H1 (cell line): ENCODE data around the gene HS6ST3. TPM values are rescaled to one million over a fixed set of nuclear protein-coding genes. Genes with fewer than 3 reads are reported as not detected.

Experiments used
- CTCF ChIA-PET: fragments of 300-600 bp; sonication (Branson Sonifier 250); formaldehyde crosslinking; loops from one replicate; lab custom pipeline; 2021; ENCODE audit not compliant: partially characterized antibody; lab: Charles Lee
- POLR2A ChIA-PET: fragments of 300-600 bp; sonication (Branson Sonifier 250); formaldehyde crosslinking; loops from one replicate; lab custom pipeline; 2021; ENCODE audit warnings: inconsistent platforms; ENCODE audit not compliant: partially characterized antibody; lab: Charles Lee
- DNase-seq, 2 experiments: peaks; one replicate each; pipeline versions ENCODE4 v3.0.0 to v3.0.0-alpha.2; 2010 to 2022; ENCODE audit warnings: low spot score in 2 of 2, low read depth in 1 of 2, mixed read lengths in 1 of 2
- FAIRE-seq: peaks from 2 replicates; lab custom pipeline; 2011; peaks lifted over from hg19 to GRCh38; lab: Jason Lieb, UNC
- H2AFZ ChIP-seq: 2 replicates; pipeline ENCODE4 v1.8.1; 2012; ENCODE audit warnings: low read length, inconsistent platforms
- H2AK5ac ChIP-seq: 2 replicates; pipeline ENCODE4 v1.6.1; 2013; ENCODE audit warnings: low read depth, low read length
- H2BK120ac ChIP-seq: replicated peaks from 2 replicates; pipeline ENCODE3; 2013; ENCODE audit warnings: low read depth, low read length, inconsistent platforms
- H2BK12ac ChIP-seq: 2 replicates; pipeline ENCODE4 v1.6.1; 2013; ENCODE audit warnings: low read depth, low read length
- H2BK15ac ChIP-seq: 2 replicates; pipeline ENCODE4 v1.6.1; 2013; ENCODE audit warnings: low read length
- H2BK20ac ChIP-seq: 2 replicates; pipeline ENCODE4 v1.6.1; 2013; ENCODE audit warnings: low read length
- H2BK5ac ChIP-seq: 2 replicates; pipeline ENCODE4 v1.6.1; 2013; ENCODE audit warnings: low read depth, low read length
- H3K14ac ChIP-seq: 2 replicates; pipeline ENCODE4 v1.6.1; 2013; ENCODE audit warnings: inconsistent platforms; ENCODE audit not compliant: insufficient read length
- H3K18ac ChIP-seq: 2 replicates; pipeline ENCODE4 v1.6.1; 2013; ENCODE audit warnings: low read length; ENCODE audit errors: extremely low read depth
- H3K23ac ChIP-seq: 2 replicates; pipeline ENCODE4 v1.6.1; 2013; ENCODE audit warnings: inconsistent platforms; ENCODE audit not compliant: insufficient read length
- H3K23me2 ChIP-seq: 2 replicates; pipeline ENCODE4 v1.6.1; 2013; ENCODE audit warnings: low read depth, low read length
- H3K27ac ChIP-seq: 2 replicates; pipeline ENCODE4 v1.6.1; 2011; ENCODE audit warnings: low read depth, low read length, inconsistent platforms
- H3K27me3 ChIP-seq, 4 experiments: replicated peaks in 1 of 4; 1 replicate in 1 of 4; 2 replicates in 3 of 4; pipeline versions ENCODE4 v1.6.1 to v1.8.1; 2011 to 2013; ENCODE audit warnings: low read length in 3 of 4, mild to moderate bottlenecking in 3 of 4, inconsistent platforms in 2 of 4, mixed read lengths in 2 of 4, moderate library complexity in 1 of 4; ENCODE audit not compliant: control insufficient read depth in 3 of 4, insufficient read depth in 3 of 4; ENCODE audit errors: extremely low read depth in 1 of 4
- H3K36me3 ChIP-seq, 4 experiments: 2 replicates each; pipeline versions ENCODE4 v1.6.1 to v1.8.1; 2011 to 2013; ENCODE audit warnings: mild to moderate bottlenecking in 4 of 4, low read length in 3 of 4, moderate library complexity in 2 of 4, control low read depth in 1 of 4, inconsistent platforms in 1 of 4; ENCODE audit not compliant: insufficient read depth in 4 of 4, control insufficient read depth in 2 of 4
- H3K4ac ChIP-seq: replicated peaks from 2 replicates; pipeline ENCODE3; 2013; ENCODE audit warnings: low read length, low read depth, mixed read lengths, inconsistent platforms; ENCODE audit not compliant: insufficient read length
- H3K4me1 ChIP-seq, 4 experiments: replicated peaks in 1 of 4; 1 replicate in 1 of 4; 2 replicates in 3 of 4; pipeline versions ENCODE4 v1.6.1 to v1.8.1; 2011 to 2013; ENCODE audit warnings: low read length in 3 of 4, inconsistent platforms in 2 of 4, mixed read lengths in 1 of 4; ENCODE audit not compliant: insufficient read depth in 4 of 4, control insufficient read depth in 3 of 4
- H3K4me2 ChIP-seq, 2 experiments: 2 replicates each; pipeline versions ENCODE4 v1.6.1 to v1.8.1; 2011 to 2013; ENCODE audit warnings: low read depth in 2 of 2, low read length in 2 of 2, control low read depth in 1 of 2, inconsistent platforms in 1 of 2, mild to moderate bottlenecking in 1 of 2; ENCODE audit not compliant: insufficient read depth in 1 of 2
- H3K4me3 ChIP-seq, 4 experiments: fragments of 200-600, 300-600 bp in 1 of 4; sonication (generic), shearing (Covaris generic), sonication (Bioruptor Twin) in 1 of 4; 2 replicates each; pipeline versions ENCODE4 v1.5.1 to v1.8.1; 2011 to 2016; ENCODE audit warnings: low read length in 4 of 4, low read depth in 3 of 4, control low read depth in 2 of 4, inconsistent platforms in 2 of 4, mild to moderate bottlenecking in 2 of 4, mixed read lengths in 1 of 4, moderate library complexity in 1 of 4; ENCODE audit not compliant: insufficient read depth in 2 of 4; ENCODE audit errors: extremely low read depth in 1 of 4
- H3K56ac ChIP-seq: replicated peaks from 2 replicates; pipeline ENCODE3; 2013; ENCODE audit warnings: low read depth, mild to moderate bottlenecking, mixed read lengths, low read length, inconsistent platforms; ENCODE audit not compliant: insufficient read length
- H3K79me1 ChIP-seq: 2 replicates; pipeline ENCODE4 v1.6.1; 2013; ENCODE audit warnings: low read depth, low read length, control low read depth
- H3K79me2 ChIP-seq, 2 experiments: 2 replicates each; pipeline versions ENCODE4 v1.6.1 to v1.8.1; 2012 to 2013; ENCODE audit warnings: low read length in 2 of 2, mild to moderate bottlenecking in 2 of 2, inconsistent platforms in 1 of 2; ENCODE audit not compliant: insufficient read depth in 2 of 2, control insufficient read depth in 1 of 2
- H3K9ac ChIP-seq, 4 experiments: replicated peaks in 1 of 4; 1 replicate in 1 of 4; 2 replicates in 3 of 4; pipeline versions ENCODE4 v1.6.1 to v1.8.1; 2011 to 2013; ENCODE audit warnings: low read depth in 3 of 4, low read length in 3 of 4, control low read depth in 2 of 4, mild to moderate bottlenecking in 2 of 4, moderate library complexity in 2 of 4, inconsistent platforms in 1 of 4; ENCODE audit errors: extremely low read depth in 1 of 4
- H3K9me3 ChIP-seq, 2 experiments: 2 replicates each; pipeline versions ENCODE4 v1.6.1 to v1.8.1; 2012 to 2013; ENCODE audit warnings: mild to moderate bottlenecking in 2 of 2, moderate library complexity in 2 of 2, control low read depth in 1 of 2, inconsistent platforms in 1 of 2, low read depth in 1 of 2, low read length in 1 of 2, mixed read lengths in 1 of 2; ENCODE audit not compliant: insufficient read depth in 2 of 2
- H4K20me1 ChIP-seq, 2 experiments: replicated peaks in 1 of 2; 2 replicates each; pipeline versions ENCODE3 to v1.8.1; 2011 to 2013; ENCODE audit warnings: inconsistent platforms in 2 of 2, low read length in 2 of 2, mild to moderate bottlenecking in 1 of 2; ENCODE audit not compliant: insufficient read depth in 2 of 2, control insufficient read depth in 1 of 2
- H4K5ac ChIP-seq: 2 replicates; pipeline ENCODE4 v1.6.1; 2013; ENCODE audit warnings: low read length, low read depth, mixed read lengths, inconsistent platforms; ENCODE audit not compliant: insufficient read length
- H4K8ac ChIP-seq: 2 replicates; pipeline ENCODE4 v1.8.0; 2013; ENCODE audit warnings: mild to moderate bottlenecking, moderate library complexity, low read length, inconsistent platforms; ENCODE audit not compliant: insufficient read depth; ENCODE audit errors: extremely low read depth
- H4K91ac ChIP-seq: replicated peaks from 2 replicates; pipeline ENCODE3; 2013; ENCODE audit warnings: low read length, mixed read lengths, inconsistent platforms; ENCODE audit not compliant: insufficient read length
- GABPA ChIP-seq: IDR thresholded peaks from 2 replicates; pipeline ENCODE4 v1.6.1; 2011; ENCODE audit warnings: mild to moderate bottlenecking, low read length, moderate library complexity, borderline replicate concordance; ENCODE audit not compliant: insufficient read depth
- JUN ChIP-seq: IDR thresholded peaks from 2 replicates; pipeline ENCODE4 v1.6.1; 2011; ENCODE audit warnings: low read depth, mild to moderate bottlenecking, improper control_type of control experiment, low read length
- RBBP5 ChIP-seq: IDR thresholded peaks from 2 replicates; pipeline ENCODE4 v1.7.1; 2012; ENCODE audit warnings: low read depth, mild to moderate bottlenecking, inconsistent platforms, low read length, moderate library complexity, borderline replicate concordance
- YY1 ChIP-seq: IDR thresholded peaks from 2 replicates; pipeline ENCODE4 v1.6.1; 2011; ENCODE audit warnings: low read depth, mild to moderate bottlenecking, low read length
- WGBS, 2 experiments: shearing (Covaris generic) in 1 of 2; methylation state at CpG; one replicate each; pipeline versions ENCODE4 v1.1.6 to v1.1.7; 2013 to 2015; ENCODE audit warnings: low lambda C conversion rate in 2 of 2, mixed read lengths in 2 of 2, inconsistent platforms in 1 of 2, low coverage in 1 of 2, missing lambda C conversion rate in 1 of 2; ENCODE audit not compliant: insufficient replicate concordance in 2 of 2, insufficient coverage in 1 of 2, insufficient read length in 1 of 2; ENCODE audit errors: extremely low coverage in 1 of 2, missing lambda C conversion rate in 1 of 2; 5-methylcytosine and 5-hydroxymethylcytosine counted together
- polyA plus RNA-seq, 7 experiments: library from polyadenylated mRNA; depleted of rRNA in 3 of 7; stranded (reverse) in 5 of 7; unstranded in 2 of 7; fragments of >200 nt in 5 of 7; fragments of 200-250 nt in 2 of 7; gene quantifications; 1 replicate in 5 of 7; 2 replicates in 1 of 7; 4 replicates in 1 of 7; pipeline versions ENCODE4 v1.2.1 to v1.2.3, GENCODE V29; 2011 to 2013; ENCODE audit warnings: missing spikeins in 2 of 7, mixed read lengths in 2 of 7
- total RNA-seq: library from RNA; stranded (reverse); fragmentation: NEBNext Ultra II Directional; extraction: Animal tissue kit (Norgen Biotek cat#: 25700); gene quantifications from 2 replicates; pipeline ENCODE4 v1.2.1, GENCODE V29; 2021

Gene HS6ST3
- total and polyA plus RNA-seq, 2 of the 8 experiments (the other 6 are each of a cell fraction or from before 2014, with no cell fraction given): 0.45 to 1.2 TPM

- ChIA-PET CTCF (interaction anchor here (0.8 to 1.0 kb wide), 2 partner anchors 20 to 98 kb away, joined by 3 to 5 read pairs; no protein-coding TSS in a partner anchor), POLR2A (no interaction called here)
- H3K4ac ChIP-seq: no peak overlapping the region
- no peak overlapping the region for H2BK20ac ChIP-seq
- no peaks in the 10 kb centered on the region for H3K79me1 ChIP-seq
- no peak overlapping the region for H3K14ac ChIP-seq
- H3K9ac ChIP-seq: no peak overlapping the region
- no peak overlapping the region for H2AFZ ChIP-seq
- H3K79me2 ChIP-seq: no peaks in the 10 kb centered on the region
- H2BK15ac ChIP-seq: no peak overlapping the region
- no peak overlapping the region for H3K23ac ChIP-seq
- no peaks in the 10 kb centered on the region for H3K23me2 ChIP-seq
- no peaks in the 10 kb centered on the region for H3K9me3 ChIP-seq
- H3K36me3 ChIP-seq: no peaks in the 10 kb centered on the region
- TF ChIP-seq GABPA: no peak
- TF ChIP-seq JUN: no peak
- TF ChIP-seq YY1: no peak
- TF ChIP-seq RBBP5: no peak
- no peak overlapping the region for H3K4me2 ChIP-seq
- H4K5ac ChIP-seq: no peak overlapping the region
- DNase-seq: no peak
- no peak overlapping the region for H3K4me3 ChIP-seq
- 87% methylated on average over 2 of the region's 2 CpGs; no CpG with 5 or more reads in 1 of the 2 experiments for WGBS, 2 experiments
- no peaks in the 10 kb centered on the region for H4K20me1 ChIP-seq
- H3K18ac ChIP-seq: no peak overlapping the region
- no peak overlapping the region for H4K8ac ChIP-seq
- H3K27ac ChIP-seq: no peak overlapping the region
- H3K27me3 ChIP-seq: no peaks in the 10 kb centered on the region
- no peak overlapping the region for H2BK12ac ChIP-seq
- no peak overlapping the region for H2BK120ac ChIP-seq
- no peak for FAIRE-seq
- H2BK5ac ChIP-seq: no peak overlapping the region
- H3K56ac ChIP-seq: no peak overlapping the region
- H4K91ac ChIP-seq: no peak overlapping the region
- no peak overlapping the region for H2AK5ac ChIP-seq
- no peaks in the 10 kb centered on the region for H3K4me1 ChIP-seq
These were observed 771.0 kb downstream of the HS6ST3 start for GRCh38 chr13:96860882-96861281.
